Vagina (tissue), 2 donors: ENCODE results near the gene MAML2. TPM values are rescaled to one million over a fixed set of nuclear protein-coding genes. Genes with fewer than 3 reads are reported as not detected.

Experiments
- DNase-seq, 2 donors: peaks; one replicate each; pipeline ENCODE4 v3.0.0-alpha.2; 2017; ENCODE audit errors: extremely low spot score in 2 of 2
- H3K27ac ChIP-seq: fragments of 200-600 bp; sonication (generic); one replicate; pipeline ENCODE4 v1.5.1; 2019
- H3K27me3 ChIP-seq: fragments of 200-600 bp; sonication (generic); one replicate; pipeline ENCODE4 v1.5.1; 2019
- H3K36me3 ChIP-seq, 2 donors: fragments of 200-600 bp; sonication (generic); one replicate each; pipeline ENCODE4 v1.5.1; 2017 to 2019
- H3K4me1 ChIP-seq: fragments of 200-600 bp; sonication (generic); one replicate; pipeline ENCODE4 v1.5.1; 2019
- H3K4me3 ChIP-seq, 2 donors: fragments of 200-600 bp; sonication (generic); 1 replicate in 1 of 2; 2 replicates in 1 of 2; pipeline ENCODE4 v1.5.1; 2016 to 2019
- H3K9me3 ChIP-seq: fragments of 200-600 bp; sonication (generic); one replicate; pipeline ENCODE4 v1.5.1; 2019
- CTCF ChIP-seq, 3 experiments: fragments of 450-650 bp in 2 of 3; fragments of 200-600 bp in 1 of 3; sonication (generic) in 1 of 3; IDR thresholded peaks; one replicate each; pipeline ENCODE4 v1.5.1; 2017 to 2019; ENCODE audit warnings: antibody characterized with exemption in 3 of 3, mild to moderate bottlenecking in 2 of 3, moderate library complexity in 2 of 3
- POLR2A ChIP-seq, 2 donors: fragments of 450-650 bp; IDR thresholded peaks; one replicate each; pipeline ENCODE4 v1.6.1; 2017; ENCODE audit warnings: antibody characterized with exemption in 2 of 2, mild to moderate bottlenecking in 2 of 2, moderate library complexity in 2 of 2
- POLR2AphosphoS5 ChIP-seq, 2 donors: sonication (generic); formaldehyde crosslinking; IDR thresholded peaks; one replicate each; pipeline ENCODE4 v1.9.0; 2017; ENCODE audit warnings: antibody characterized with exemption in 2 of 2, mild to moderate bottlenecking in 2 of 2, low read depth in 1 of 2; ENCODE audit not compliant: insufficient read depth in 1 of 2
- intact Hi-C: fragments of 100-400 bp; cut with DNase I; formaldehyde crosslinking; loops from one replicate; pipeline ENCODE4 v1.15.1; 2023
- total RNA-seq: library from RNA; depleted of rRNA; stranded (reverse); fragments of >200 nt; gene quantifications from one replicate; pipeline ENCODE4 v1.2.3, GENCODE V29; 2016

The MAML2 gene
- total RNA-seq, 1 donor from 2014 or later, result 36.3 TPM

- H3K27me3 ChIP-seq, result no peaks in the 10 kb centered on the region
- H3K4me3 ChIP-seq, result no peak overlapping the region
- H3K36me3 ChIP-seq, result peaks cover 0 to 5% of the 10 kb centered on the region in 2 donors
- no peaks in the 10 kb centered on the region for H3K9me3 ChIP-seq
- DNase-seq, result no peak
- H3K4me1 ChIP-seq, result peaks cover 37% of the 10 kb centered on the region
- TF ChIP-seq CTCF (IDR thresholded peaks at IDR 0.05) (no peak), POLR2A (IDR thresholded peaks at IDR 0.05) (no peak), POLR2AphosphoS5 (IDR thresholded peaks at IDR 0.05; ENCODE audit: insufficient read depth in 1 of 2, low read depth in 1 of 2) (no peak)
- intact Hi-C loops, result no loop called here
- no peak overlapping the region for H3K27ac ChIP-seq
Observed at GRCh38 chr11:96091476-96091875, 251.5 kb downstream of the MAML2 start.

DNA sequence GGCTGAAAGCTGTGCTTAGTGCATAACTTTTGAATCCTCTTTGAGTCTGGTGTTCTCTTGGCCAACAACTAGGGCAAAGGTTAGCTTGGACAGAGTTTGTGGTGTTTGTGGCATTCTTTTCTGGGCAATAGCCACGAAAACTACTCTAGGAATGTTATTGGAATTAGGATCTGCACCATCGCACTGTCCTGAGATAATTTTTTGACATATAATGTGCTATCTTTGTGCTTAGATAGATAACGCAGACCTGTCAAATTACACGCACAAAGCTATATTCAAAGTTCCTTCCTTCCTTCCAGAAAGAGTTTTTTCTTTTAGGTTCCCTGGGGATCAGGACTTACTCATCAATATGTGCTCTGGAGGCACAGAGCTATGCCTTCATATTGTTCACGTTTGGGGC lies 252.3 kb downstream of the MAML2 start:
- Histone ChIP-seq H3K9me3 (no peaks in the 10 kb centered on the region), H3K4me3 (no peak overlapping the region), H3K36me3 (peaks cover 0 to 5% of the 10 kb centered on the region in 2 donors), H3K27ac (no peak overlapping the region), H3K27me3 (no peaks in the 10 kb centered on the region), H3K4me1 (peaks cover 34% of the 10 kb centered on the region)
- TF ChIP-seq POLR2A (IDR thresholded peaks at IDR 0.05) (no peak), CTCF (IDR thresholded peaks at IDR 0.05) (no peak), POLR2AphosphoS5 (IDR thresholded peaks at IDR 0.05; ENCODE audit: insufficient read depth in 1 of 2, low read depth in 1 of 2) (no peak)
- intact Hi-C loops, result no loop called here
- DNase-seq, result no peak

- Histone ChIP-seq H3K4me1 (peaks cover 41% of the 10 kb centered on the region), H3K36me3 (peaks cover 0 to 5% of the 10 kb centered on the region in 2 donors), H3K4me3 (no peak overlapping the region), H3K27ac (no peak overlapping the region), H3K27me3 (no peaks in the 10 kb centered on the region), H3K9me3 (no peaks in the 10 kb centered on the region)
- intact Hi-C loops, result no loop called here
- no peak for DNase-seq
- TF ChIP-seq POLR2A (IDR thresholded peaks at IDR 0.05), result no peak
- no peak for TF ChIP-seq POLR2AphosphoS5 (IDR thresholded peaks at IDR 0.05; ENCODE audit: insufficient read depth in 1 of 2, low read depth in 1 of 2)
- TF ChIP-seq CTCF (IDR thresholded peaks at IDR 0.05), result no peak
Observed at GRCh38 chr11:96088914-96089313, 254.1 kb downstream of the MAML2 start.

- TF ChIP-seq POLR2AphosphoS5 (IDR thresholded peaks at IDR 0.05; ENCODE audit: insufficient read depth in 1 of 2, low read depth in 1 of 2) (no peak), CTCF (IDR thresholded peaks at IDR 0.05) (no peak), POLR2A (IDR thresholded peaks at IDR 0.05) (no peak)
- no peak overlapping the region for H3K27ac ChIP-seq
- H3K4me3 ChIP-seq, result no peak overlapping the region
- no peak for DNase-seq
- H3K36me3 ChIP-seq, result no peaks in the 10 kb centered on the region
- intact Hi-C loops, result no loop called here
- peaks cover 44% of the 10 kb centered on the region for H3K4me1 ChIP-seq
- no peaks in the 10 kb centered on the region for H3K27me3 ChIP-seq
- no peaks in the 10 kb centered on the region for H3K9me3 ChIP-seq
Observed at GRCh38 chr11:96086111-96086510, 256.9 kb downstream of the MAML2 start.

DNA sequence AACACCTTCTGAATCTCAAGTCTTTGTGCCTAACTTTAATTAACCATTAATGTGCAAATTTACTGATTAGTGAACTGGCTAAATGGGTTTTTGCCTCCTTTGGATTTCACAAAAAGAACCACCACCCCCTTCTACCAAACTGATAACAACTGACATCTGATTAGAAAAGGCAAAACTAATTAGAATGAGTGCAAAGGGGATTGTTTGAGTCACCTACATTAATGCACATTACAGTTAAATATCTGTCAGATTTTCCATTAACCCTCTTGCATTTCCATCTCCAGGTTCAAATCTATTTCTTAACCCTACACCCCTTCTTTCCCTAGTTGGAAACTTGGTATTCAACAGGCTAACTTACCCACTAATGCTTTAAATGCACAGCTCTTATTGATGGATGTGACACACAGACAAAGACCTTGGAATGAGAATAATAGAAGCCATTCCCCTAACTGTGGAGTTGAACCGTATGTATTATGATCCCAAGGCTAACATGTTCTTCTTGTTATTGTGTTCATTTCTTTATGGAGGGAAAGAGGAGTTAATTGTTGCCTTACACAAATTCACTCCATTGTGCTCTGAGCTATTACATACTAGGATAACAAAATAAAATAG lies 257.6 kb downstream of the MAML2 start:
- no peak for TF ChIP-seq POLR2A (IDR thresholded peaks at IDR 0.05)
- DNase-seq, result no peak
- H3K27ac ChIP-seq, result no peak overlapping the region
- no peaks in the 10 kb centered on the region for H3K27me3 ChIP-seq
- no peaks in the 10 kb centered on the region for H3K36me3 ChIP-seq
- no peak overlapping the region for H3K4me3 ChIP-seq
- H3K9me3 ChIP-seq, result no peaks in the 10 kb centered on the region
- peaks cover 37% of the 10 kb centered on the region for H3K4me1 ChIP-seq
- intact Hi-C loops, result no loop called here
